ENCODE measurements around the gene UBA7. TPM values are rescaled to one million over a fixed set of nuclear protein-coding genes. Genes with fewer than 3 reads are reported as not detected.

Gene UBA7
- total RNA-seq, 4 donors from 2014 or later, result 155 to 349 (median 263) TPM

GRCh38 chr3:49761661-49762060 lies 52.1 kb downstream of the UBA7 start:
- no peaks in the 10 kb centered on the region for H3K9me3 ChIP-seq
- TF ChIP-seq POLR2A (IDR thresholded peaks at IDR 0.05) (no peak), CTCF (IDR thresholded peaks at IDR 0.05) (no peak)
- H3K27ac ChIP-seq, result no peak overlapping the region
- H3K36me3 ChIP-seq, result peaks cover 0 to 4% (median 0%) of the 10 kb centered on the region in 3 donors
- H3K27me3 ChIP-seq, result no peaks in the 10 kb centered on the region
- H3K4me3 ChIP-seq, result no peak overlapping the region
- no peak for DNase-seq
- H3K4me1 ChIP-seq, result no peaks in the 10 kb centered on the region

GRCh38 chr3:49759226-49759625 lies 54.5 kb downstream of the UBA7 start:
- no peak for DNase-seq
- H3K27me3 ChIP-seq, result no peaks in the 10 kb centered on the region
- peaks cover 0 to 5% (median 0%) of the 10 kb centered on the region in 4 donors for H3K4me1 ChIP-seq
- H3K9me3 ChIP-seq, result no peaks in the 10 kb centered on the region
- H3K27ac ChIP-seq, result no peak overlapping the region
- H3K36me3 ChIP-seq, result peaks cover 0 to 4% (median 0%) of the 10 kb centered on the region in 3 donors
- no peak overlapping the region for H3K4me3 ChIP-seq
- TF ChIP-seq POLR2A (IDR thresholded peaks at IDR 0.05) (no peak), CTCF (IDR thresholded peaks at IDR 0.05) (no peak)

GRCh38 chr3:49757197-49757596 lies 56.6 kb downstream of the UBA7 start:
- H3K4me3 ChIP-seq, result no peak overlapping the region
- peaks cover 0 to 15% (median 0%) of the 10 kb centered on the region in 4 donors for H3K4me1 ChIP-seq
- no peaks in the 10 kb centered on the region for H3K9me3 ChIP-seq
- H3K36me3 ChIP-seq, result no peaks in the 10 kb centered on the region
- no peaks in the 10 kb centered on the region for H3K27me3 ChIP-seq
- TF ChIP-seq POLR2A (IDR thresholded peaks at IDR 0.05) (no peak), CTCF (IDR thresholded peaks at IDR 0.05) (no peak)
- no peak overlapping the region for H3K27ac ChIP-seq
- DNase-seq, result no peak

GRCh38 chr3:49756036-49756435 lies 57.7 kb downstream of the UBA7 start:
- H3K4me1 ChIP-seq, result peaks cover 0 to 15% (median 0%) of the 10 kb centered on the region in 4 donors
- no peaks in the 10 kb centered on the region for H3K36me3 ChIP-seq
- DNase-seq, result no peak
- no peak for TF ChIP-seq CTCF (IDR thresholded peaks at IDR 0.05)
- no peak for TF ChIP-seq POLR2A (IDR thresholded peaks at IDR 0.05)
- H3K4me3 ChIP-seq, result no peak overlapping the region
- no peak overlapping the region for H3K27ac ChIP-seq
- H3K27me3 ChIP-seq, result no peaks in the 10 kb centered on the region
- H3K9me3 ChIP-seq, result no peaks in the 10 kb centered on the region

Small RNA genes lying within 50 kb of the gene (small RNA-seq; reads per million reads assigned to genes)
- gene COX6CP14 (0 reads per million in 2 donors), gene RN7SL217P (0 reads per million in 2 donors)

Other genes starting within 250 kb of the UBA7 start
- gene APEH, start 139.6 kb downstream of the UBA7 start, total RNA-seq, result 100 to 1,000 TPM in 3 of 4 donors, 10 to 100 TPM in 1; 99.0 to 170 (median 119) TPM
- gene MST1, start 124.5 kb downstream of the UBA7 start, total RNA-seq, result 100 to 1,000 TPM in 2 of 4 donors, 10 to 100 TPM in 2; 52.0 to 156 (median 93.3) TPM
- 100 to 1,000 TPM in 1 of 4 donors, 10 to 100 TPM in 3; 74.3 to 101 (median 84.3) TPM for gene RNF123, start 124.4 kb downstream of the UBA7 start, total RNA-seq
- 1 to 10 TPM; 1.2 to 3.5 (median 2.9) TPM for gene AMIGO3, start 94.3 kb downstream of the UBA7 start, total RNA-seq
- 10 to 100 TPM; 35.4 to 46.4 (median 40.7) TPM for gene GMPPB, start 90.0 kb downstream of the UBA7 start, total RNA-seq
- gene IP6K1, start 27.4 kb downstream of the UBA7 start, total RNA-seq, result 10 to 100 TPM; 30.6 to 56.1 (median 46.8) TPM
- gene CDHR4, start 14.1 kb downstream of the UBA7 start, total RNA-seq, result 1 to 10 TPM in 1 of 4 donors, not detected in 3; 1.0 TPM
- 10 to 100 TPM in 1 of 4 donors, 1 to 10 TPM in 1, not detected in 2; 1.9 to 22.3 TPM for gene INKA1, start 10.7 kb downstream of the UBA7 start, total RNA-seq
- gene TRAIP, start 42.6 kb upstream of the UBA7 start, total RNA-seq, result 1 to 10 TPM; 2.1 to 8.3 (median 4.7) TPM
- gene CAMKV, start 56.0 kb upstream of the UBA7 start, total RNA-seq, result 1 to 10 TPM in 2 of 4 donors, not detected in 2; 1.2 to 2.1 TPM
- 100 to 1,000 TPM in 3 of 4 donors, 10 to 100 TPM in 1; 23.1 to 233 (median 146) TPM for gene MST1R, start 89.9 kb upstream of the UBA7 start, total RNA-seq
- gene MON1A, start 115.9 kb upstream of the UBA7 start, total RNA-seq, result 10 to 100 TPM; 19.0 to 32.3 (median 22.5) TPM
- 100 to 1,000 TPM; 111 to 858 (median 241) TPM for gene RBM6, start 126.2 kb upstream of the UBA7 start, total RNA-seq